ENCODE data around the gene ZP1. TPM values are rescaled to one million over a fixed set of nuclear protein-coding genes. Genes with fewer than 3 reads are reported as not detected.
A peak's percentile ranks its signal among the peaks of the same experiment; 100 is the strongest.
"Not testable (repeated sequence)": the region's sequence is repeated elsewhere in the genome, so short reads cannot be mapped to it uniquely, and the experiment has no call there.

Gene ZP1
- polyA plus RNA-seq, 3 donors = 0.12 to 0.32 TPM; not detected in 1

- no peak for DNase-seq (ENCODE audit: extremely low read depth in 1 of 11, low read depth in 9 of 11, low spot score in 4 of 11)
Measured at GRCh38 chr11:60900673-60901404, 33.5 kb downstream of the ZP1 start.

DNA sequence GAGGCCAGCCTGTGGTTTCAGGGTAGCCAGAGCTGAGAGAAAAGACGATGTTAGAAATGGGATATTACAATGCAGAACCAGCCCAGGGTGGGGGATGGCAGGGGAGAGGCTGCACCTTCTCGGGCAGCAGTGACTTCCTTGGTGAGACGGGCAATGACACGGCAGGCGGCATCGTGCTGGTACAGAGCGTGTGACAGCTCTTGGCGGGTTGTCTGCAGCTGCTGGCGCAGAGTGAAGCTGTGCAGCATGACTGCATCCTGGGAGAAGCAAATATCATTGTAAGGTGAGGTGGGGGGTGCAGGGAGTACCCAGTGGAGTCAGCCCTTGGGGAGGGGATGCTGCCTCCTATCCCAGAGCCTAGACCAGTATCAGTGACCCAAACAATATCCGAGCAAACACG is 35.3 kb downstream of the ZP1 start:
- DNase-seq (ENCODE audit: extremely low read depth in 1 of 11, low read depth in 9 of 11, low spot score in 4 of 11) = no peak

- DNase-seq (ENCODE audit: extremely low read depth in 1 of 11, low read depth in 9 of 11, low spot score in 4 of 11) = no peak
Measured at GRCh38 chr11:60905047-60905446, 37.7 kb downstream of the ZP1 start.

DNA sequence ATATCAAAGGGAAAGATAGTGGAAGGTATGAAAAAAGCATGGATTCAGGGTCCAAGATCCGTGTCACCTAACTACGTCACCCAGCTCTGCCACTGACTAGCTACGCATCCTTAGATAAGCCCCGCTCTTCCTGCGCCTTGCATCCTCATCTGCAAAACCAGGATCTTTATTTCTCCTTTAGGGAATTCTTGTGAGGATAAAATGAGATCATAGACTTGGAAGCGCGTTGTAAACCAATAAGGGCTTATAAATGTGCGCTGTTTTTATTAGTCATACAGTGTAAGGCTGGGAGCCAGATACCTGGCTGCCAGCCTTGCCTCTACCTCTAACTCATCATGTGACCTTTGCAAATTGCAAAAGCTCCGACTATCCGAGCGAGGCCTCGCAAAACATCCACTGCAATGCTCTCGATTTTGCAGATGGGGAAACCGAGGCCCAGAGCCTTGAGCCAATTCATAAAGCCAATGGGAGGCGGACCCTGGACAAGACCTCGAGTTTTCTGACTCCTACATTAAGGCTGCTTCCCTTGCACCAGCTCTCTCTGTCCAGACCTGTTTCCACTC is 38.3 kb downstream of the ZP1 start:
- no peak for DNase-seq (ENCODE audit: extremely low read depth in 1 of 11, low read depth in 9 of 11, low spot score in 4 of 11)

GRCh38 chr11:60906132-60906972 is 39.0 kb downstream of the ZP1 start, which contains the start of gene PRPF19:
PRPF19 (minus strand) TSS chr11:60906585; CDS start chr11:60906382, 203 bp downstream.
- peak; percentile 90 to 98 (median 95) for DNase-seq (ENCODE audit: extremely low read depth in 1 of 11, low read depth in 9 of 11, low spot score in 4 of 11)

GRCh38 chr11:60908803-60909202 is 41.5 kb downstream of the ZP1 start:
- DNase-seq (ENCODE audit: extremely low read depth in 1 of 11, low read depth in 9 of 11, low spot score in 4 of 11) = no peak

DNA sequence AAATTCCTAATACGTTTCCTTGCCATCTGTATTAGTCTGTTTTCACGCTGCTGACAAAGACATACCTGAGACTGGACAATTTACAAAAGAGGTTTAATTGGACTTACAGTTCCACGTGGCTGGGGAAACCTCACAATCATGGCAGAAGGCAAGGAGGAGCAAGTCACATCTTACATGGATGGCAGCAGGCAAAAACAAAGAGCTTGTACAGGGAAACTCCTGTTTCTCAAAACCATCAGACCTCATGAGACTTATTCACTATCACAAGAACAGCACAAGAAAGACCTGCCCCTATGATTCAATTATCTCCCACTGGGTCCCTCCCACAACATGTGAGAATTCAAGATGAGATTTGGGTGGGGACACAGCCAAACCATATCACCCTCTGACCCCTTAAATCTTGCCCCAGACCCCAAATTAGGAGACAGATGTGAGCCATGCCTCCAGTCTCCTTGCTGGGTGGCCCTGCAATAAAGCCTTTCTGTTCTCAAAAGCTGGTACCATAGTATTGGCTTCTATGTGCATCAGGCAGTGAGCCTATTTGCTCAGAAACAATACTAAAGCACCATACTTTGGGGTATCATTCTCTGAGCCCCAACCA is 42.4 kb downstream of the ZP1 start:
- DNase-seq (ENCODE audit: extremely low read depth in 1 of 11, low read depth in 9 of 11, low spot score in 4 of 11) = not testable (repeated sequence)

DNA sequence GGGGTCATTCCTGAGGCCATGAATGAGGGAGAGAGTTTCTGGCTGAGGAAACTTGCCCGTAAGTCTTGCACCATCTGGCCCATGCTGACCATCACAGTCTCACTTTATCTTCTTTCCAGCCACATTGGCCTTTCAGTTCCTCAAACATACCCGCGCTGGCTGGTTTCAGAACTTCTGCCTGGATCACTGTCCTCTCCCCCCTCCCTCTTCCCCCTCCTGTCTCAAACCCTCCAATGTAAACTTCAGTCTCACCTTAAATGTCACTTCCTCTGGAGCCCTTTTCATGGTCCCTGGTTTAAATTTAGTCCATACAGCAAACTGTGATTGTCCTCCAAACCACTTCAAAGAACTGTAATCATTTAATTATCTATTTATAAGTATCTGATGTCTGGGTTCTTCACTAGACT is 42.9 kb downstream of the ZP1 start:
- DNase-seq (ENCODE audit: extremely low read depth in 1 of 11, low read depth in 9 of 11, low spot score in 4 of 11) = no peak

DNA sequence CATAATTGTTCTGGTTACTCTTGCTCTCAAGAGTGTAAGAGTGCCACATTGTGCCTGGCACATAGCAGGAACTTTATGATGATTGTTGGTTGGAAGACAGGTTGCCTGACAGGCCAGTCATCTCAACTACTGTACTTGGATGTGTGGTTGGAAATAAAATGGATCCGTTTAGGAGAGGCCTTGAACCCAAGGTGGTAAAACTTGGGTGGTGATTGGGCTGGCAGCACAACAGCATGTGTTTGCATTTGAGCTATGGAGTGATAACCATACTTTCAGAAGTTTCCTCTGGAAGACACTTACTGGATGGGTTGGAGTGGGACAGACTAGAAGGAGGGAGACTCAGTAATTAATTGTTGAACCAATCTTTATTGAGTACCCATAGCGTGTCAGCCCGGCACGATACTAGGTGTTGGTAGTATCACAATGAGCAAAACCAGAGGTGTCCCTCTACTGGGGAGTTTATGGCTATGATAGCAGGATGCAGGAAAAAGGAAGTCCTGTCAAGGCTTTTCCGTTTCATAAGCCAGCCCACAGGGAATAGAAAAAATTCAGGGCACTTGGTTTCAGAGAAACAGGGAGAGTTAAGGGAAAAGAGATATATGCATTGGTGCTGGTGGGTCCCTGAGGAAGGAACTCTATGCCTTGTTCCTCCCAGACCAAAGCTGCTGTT is 43.5 kb downstream of the ZP1 start:
- DNase-seq (ENCODE audit: extremely low read depth in 1 of 11, low read depth in 9 of 11, low spot score in 4 of 11) = no peak

DNA sequence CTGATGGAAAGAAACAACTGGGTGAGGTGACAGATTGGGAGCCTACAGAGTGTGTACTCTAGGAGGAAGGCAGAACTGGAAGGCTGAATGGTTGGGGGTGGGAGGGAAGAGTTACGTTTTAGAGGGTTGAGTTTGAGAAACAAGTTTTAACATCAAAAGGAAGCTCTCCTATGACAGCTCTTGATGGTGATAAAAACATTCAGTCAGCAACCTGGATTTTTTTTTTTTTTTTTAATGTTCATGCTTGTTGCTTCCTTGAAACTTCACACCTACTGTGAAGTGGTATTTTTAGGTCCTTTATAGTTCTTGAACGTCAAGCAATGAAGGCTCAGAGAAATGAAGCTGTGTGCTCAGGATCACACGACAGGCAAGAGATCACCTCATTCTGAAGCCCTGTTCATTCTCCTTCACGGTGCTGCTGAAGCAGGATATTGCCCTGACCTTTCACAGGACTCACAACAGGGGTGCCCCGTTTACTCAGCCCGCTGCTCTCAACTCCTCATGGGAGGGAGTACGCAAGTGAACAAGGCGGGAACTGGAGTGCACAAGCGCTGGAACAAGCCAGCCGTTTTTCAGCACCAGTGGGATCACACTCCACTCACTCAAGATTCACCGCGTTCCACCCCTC is 45.0 kb downstream of the ZP1 start:
- DNase-seq (ENCODE audit: extremely low read depth in 1 of 11, low read depth in 9 of 11, low spot score in 4 of 11) = no peak

DNA sequence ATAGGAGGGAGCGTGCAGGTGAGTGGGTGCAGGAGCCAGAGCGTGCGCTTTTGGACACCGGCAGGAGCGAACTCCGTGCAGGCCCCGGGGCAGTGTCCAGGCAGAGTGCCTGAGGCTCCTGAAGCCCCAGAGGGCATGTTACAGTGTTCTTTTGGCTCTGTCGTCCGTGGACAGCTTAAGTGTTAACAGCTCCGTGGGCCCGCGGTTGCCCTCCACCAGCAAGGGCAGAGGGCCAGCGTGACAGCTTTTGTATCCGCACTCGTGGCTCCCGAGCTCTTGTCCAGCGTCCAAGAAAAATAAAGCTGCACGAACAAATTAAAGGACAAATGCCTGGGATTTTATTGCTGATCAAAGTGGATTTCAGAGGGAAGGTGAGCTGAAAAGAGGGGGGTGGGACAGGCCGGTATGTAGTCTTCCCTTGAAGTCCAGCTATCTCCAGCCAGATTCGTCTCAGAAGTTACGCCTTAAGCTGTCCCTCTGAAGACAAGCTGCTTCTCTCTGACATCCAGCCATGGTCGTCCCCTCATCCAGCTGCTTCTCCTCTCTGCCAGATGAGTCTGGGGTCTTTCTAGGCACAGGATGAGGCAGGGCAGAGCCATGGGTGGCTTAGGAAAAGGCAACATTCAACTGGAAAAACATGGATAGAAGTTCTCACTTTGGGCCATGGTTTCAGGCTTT is 45.6 kb downstream of the ZP1 start:
- no peak for DNase-seq (ENCODE audit: extremely low read depth in 1 of 11, low read depth in 9 of 11, low spot score in 4 of 11)

- peak; percentile 73 to 91 (median 86) for DNase-seq (ENCODE audit: extremely low read depth in 1 of 11, low read depth in 9 of 11, low spot score in 4 of 11)
Measured at GRCh38 chr11:60913793-60914632, 46.7 kb downstream of the ZP1 start, which contains the start of gene TMEM109. TMEM109 (plus strand) TSS chr11:60914158; CDS start chr11:60919694, 5,536 bp downstream.

DNA sequence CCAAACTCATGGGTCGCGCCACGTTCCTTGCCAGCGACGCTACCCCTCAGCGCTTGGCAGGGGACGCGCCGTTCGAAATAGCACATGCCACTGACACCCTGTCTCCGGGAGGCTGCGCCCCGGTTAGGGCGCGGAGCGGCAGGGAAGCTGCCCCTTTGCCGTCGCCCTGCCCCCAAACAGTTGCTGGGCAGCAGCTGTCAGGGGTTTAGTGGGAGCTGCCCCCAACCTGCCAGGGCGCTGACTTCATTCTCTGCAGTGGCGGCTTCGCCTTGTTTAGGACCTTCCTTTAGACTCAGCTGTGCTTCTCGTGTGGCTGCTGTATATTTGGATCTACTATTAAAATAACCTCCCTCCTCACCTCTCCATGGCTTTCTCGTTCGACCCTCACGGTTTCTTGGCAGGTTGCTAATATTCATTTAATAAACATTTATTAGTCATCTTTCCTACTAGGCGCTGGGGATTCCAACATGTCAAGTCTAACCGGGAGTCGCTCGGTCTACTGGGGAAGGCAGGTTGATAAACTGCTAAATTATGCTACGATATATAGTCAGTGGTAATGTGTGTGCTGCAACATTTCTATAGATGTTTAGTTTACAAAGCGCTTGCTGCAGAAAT is 47.4 kb downstream of the ZP1 start:
- DNase-seq (ENCODE audit: extremely low read depth in 1 of 11, low read depth in 9 of 11, low spot score in 4 of 11) = no peak

GRCh38 chr11:60915248-60915914 is 48.0 kb downstream of the ZP1 start:
- no peak for DNase-seq (ENCODE audit: extremely low read depth in 1 of 11, low read depth in 9 of 11, low spot score in 4 of 11)

DNA sequence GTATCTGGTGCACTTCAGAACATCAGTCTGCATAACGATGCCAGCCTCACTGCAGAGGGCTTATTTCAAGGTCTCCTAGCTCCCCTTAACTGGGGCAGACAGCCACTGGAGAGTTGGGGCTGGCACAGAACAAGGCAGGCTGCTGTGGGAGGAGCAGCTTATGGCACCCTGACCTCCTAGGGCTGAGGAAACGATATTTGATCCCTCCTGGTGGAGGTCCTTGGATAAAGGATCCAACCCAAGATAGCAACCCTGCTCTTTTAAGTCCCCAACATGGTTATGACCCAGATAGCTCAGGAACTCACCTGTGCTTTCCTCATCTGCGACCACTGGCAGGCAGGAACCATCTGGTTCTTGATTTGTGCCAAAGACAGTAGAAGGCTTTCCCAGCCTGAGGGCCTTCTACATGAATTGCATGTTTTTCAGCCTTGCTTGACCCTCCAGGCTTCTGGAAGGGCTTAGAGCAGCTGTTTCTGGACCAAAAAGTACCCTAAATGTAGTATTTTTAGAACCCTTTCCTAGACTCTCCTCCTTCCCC is 49.4 kb downstream of the ZP1 start:
- DNase-seq (ENCODE audit: extremely low read depth in 1 of 11, low read depth in 9 of 11, low spot score in 4 of 11) = no peak

DNA sequence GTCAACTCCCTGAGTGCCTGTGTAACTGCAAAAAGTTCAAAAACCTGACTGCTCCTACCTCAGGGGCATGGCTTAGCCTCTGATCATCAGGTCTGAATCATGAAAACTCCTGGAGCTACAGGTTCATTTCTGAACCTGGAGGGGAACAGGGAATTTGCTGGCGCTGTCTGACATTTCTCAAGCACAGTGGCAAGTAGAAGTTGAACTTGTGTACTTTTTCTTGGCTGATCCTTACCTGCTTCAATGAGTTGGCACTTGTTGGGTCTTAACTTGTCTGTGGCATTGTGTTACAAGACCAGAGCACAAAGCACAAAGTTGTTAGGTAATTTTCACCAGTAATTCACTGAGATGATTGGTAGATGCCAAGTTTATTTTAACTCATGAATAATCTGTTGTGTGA is 49.9 kb downstream of the ZP1 start:
- no peak for DNase-seq (ENCODE audit: extremely low read depth in 1 of 11, low read depth in 9 of 11, low spot score in 4 of 11)
